Measurements from ENCODE around the gene TDRD9.

TDRD9 gene

GRCh38 chr14:104090071-104090748 lies 162.0 kb downstream of the TDRD9 start:
- no peak for DNase-seq (ENCODE audit: low spot score)

GRCh38 chr14:104091061-104091926 lies 163.0 kb downstream of the TDRD9 start:
- no peak for DNase-seq (ENCODE audit: low spot score)

- no peak for DNase-seq (ENCODE audit: low spot score)
Measured at GRCh38 chr14:104091927-104092771, 163.9 kb downstream of the TDRD9 start.

DNA sequence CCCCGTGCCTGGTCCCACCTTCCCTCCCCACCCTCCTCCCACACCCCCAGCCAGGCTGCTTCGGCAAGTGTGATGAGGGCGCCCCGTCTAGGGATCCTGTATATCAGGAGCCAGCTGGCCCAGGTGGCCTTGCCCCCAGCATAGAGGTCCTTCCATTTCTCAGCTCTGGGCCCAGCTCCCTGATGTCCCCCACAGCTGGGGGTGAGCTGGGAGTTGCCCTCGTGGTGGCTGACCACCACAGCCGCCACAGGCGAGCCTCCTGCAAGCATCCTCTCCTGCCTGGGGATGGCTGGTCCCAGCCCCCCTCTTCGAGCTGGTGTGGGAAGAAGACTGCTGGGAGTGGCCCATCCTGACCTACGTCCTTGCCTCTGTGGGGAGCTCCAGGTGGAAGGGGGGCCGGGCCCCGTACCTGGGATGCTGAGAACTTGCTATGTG lies 164.7 kb downstream of the TDRD9 start:
- no peak for DNase-seq (ENCODE audit: low spot score)

DNA sequence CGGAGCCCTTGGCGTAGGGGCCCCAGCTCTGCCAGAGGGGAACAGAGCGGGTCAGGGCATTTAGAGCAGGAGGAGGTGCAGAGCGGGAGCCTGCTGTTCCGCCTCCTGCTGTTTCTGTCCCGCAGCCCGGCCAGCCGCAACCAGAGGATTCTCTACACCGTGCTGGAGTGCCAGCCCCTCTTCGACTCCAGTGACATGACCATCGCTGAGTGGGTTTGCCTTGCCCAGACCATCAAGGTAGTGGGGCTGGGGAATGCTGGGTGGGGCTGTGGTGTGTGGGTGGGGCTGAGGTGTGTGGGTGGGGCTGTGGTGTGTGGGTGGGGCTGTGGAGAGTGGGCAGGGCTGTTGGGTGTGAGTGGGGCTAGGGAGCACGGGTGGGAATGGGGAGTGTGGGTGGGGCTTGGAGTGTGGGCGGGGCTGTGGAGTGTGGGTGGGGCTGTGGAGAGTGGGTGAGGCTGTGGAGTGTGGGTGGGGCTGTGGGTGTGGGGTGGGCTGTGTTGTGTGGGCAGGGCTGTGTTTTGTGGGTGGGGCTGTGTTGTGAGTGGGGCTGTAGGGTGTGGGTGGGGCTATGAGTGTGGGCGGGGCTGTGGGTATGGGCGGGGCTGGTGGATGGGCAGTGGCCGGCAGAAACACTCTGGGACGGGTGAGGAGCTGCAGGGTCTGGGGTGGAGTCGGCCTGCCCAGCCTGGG lies 165.3 kb downstream of the TDRD9 start:
- DNase-seq (ENCODE audit: low spot score): peak; percentile 48

GRCh38 chr14:104094056-104094708 lies 165.9 kb downstream of the TDRD9 start:
- no peak for DNase-seq (ENCODE audit: low spot score)

DNA sequence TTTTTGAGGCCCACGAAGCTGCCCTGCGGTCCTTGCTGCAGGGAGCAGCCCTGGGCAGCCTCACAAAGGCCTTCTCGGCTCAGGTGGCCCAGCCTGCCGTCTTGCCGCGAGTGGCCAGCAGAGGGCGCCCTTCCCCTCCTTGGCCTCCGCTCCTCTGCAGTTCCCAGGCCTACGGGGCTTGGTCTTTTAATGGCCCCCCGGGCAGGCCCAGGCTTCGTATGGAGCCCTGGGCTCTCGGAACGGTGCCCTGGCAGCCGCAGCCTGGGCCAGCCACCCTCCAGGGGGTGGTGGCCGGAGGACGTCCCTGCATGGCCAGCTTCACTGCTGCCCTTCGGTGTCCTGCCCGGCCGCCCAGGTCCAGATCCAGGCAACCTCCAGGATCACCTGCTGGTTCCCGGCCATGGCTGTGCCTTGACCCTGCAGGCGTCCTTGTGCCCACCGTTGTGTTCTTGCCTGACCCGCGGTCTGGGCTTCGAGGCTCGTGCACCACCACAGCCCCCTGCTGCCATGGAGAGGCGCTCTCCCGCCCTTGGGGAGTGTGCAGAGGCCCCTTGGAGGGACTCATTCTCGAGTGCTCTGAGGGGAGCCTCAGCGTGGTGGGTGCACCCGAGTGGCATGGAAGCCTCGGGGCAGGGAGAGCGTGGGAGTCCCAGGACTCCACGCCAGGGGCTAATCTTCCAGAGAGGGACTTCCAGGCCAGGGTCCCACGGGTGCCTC lies 166.6 kb downstream of the TDRD9 start:
- peak; percentile 75 for DNase-seq (ENCODE audit: low spot score)

- DNase-seq (ENCODE audit: low spot score): no peak
Measured at GRCh38 chr14:104095426-104096310, 167.4 kb downstream of the TDRD9 start.

GRCh38 chr14:104096318-104096717 lies 168.1 kb downstream of the TDRD9 start:
- no peak for DNase-seq (ENCODE audit: low spot score)

DNA sequence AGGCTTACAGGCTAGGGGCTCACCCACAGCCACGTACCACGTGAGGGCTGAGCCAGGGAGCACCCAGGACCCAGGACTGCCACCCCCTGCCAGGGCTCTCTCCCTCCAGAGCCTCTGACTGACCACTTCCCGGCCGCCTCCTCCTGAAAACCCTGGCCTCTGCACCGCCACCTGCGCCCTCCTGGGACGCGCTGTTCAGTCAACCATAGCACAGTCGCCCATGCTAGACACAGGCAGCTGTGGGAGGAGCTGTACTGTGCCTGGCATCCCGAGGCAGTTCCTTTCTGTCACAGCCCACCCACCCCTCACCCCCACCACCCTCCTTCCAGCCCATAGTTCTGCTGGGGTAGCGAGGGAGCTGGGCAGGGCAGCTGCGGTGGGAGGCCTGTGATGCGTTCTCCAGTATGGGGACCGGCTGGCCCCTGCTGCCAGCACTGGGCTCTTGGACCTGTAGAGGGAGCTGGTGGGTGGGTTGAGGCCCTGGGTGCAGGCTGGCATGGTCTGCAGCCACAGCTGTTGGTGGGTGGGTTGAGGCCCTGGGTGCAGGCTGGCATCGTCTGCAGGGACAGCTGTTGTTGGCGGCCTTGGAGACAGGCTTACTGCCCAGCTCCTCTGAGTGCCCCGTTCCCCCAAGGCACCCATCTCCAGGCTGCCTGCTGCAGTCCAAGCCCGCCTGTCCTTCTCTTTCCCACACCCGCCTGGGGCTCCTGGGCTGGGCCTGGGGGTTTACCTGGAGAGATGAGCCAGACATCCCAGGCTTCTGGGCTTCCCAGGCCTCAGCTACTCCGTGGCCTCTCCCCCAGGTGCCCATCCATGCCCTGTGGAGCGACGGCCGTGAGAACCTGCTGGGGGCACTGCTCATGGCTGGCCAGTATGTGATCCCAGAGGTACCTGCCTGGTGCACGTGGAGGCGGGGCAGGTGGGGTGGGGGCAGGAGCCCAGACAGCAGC lies 168.8 kb downstream of the TDRD9 start:
- no peak for DNase-seq (ENCODE audit: low spot score)

GRCh38 chr14:104098272-104099095 lies 170.2 kb downstream of the TDRD9 start:
- no peak for DNase-seq (ENCODE audit: low spot score)

DNA sequence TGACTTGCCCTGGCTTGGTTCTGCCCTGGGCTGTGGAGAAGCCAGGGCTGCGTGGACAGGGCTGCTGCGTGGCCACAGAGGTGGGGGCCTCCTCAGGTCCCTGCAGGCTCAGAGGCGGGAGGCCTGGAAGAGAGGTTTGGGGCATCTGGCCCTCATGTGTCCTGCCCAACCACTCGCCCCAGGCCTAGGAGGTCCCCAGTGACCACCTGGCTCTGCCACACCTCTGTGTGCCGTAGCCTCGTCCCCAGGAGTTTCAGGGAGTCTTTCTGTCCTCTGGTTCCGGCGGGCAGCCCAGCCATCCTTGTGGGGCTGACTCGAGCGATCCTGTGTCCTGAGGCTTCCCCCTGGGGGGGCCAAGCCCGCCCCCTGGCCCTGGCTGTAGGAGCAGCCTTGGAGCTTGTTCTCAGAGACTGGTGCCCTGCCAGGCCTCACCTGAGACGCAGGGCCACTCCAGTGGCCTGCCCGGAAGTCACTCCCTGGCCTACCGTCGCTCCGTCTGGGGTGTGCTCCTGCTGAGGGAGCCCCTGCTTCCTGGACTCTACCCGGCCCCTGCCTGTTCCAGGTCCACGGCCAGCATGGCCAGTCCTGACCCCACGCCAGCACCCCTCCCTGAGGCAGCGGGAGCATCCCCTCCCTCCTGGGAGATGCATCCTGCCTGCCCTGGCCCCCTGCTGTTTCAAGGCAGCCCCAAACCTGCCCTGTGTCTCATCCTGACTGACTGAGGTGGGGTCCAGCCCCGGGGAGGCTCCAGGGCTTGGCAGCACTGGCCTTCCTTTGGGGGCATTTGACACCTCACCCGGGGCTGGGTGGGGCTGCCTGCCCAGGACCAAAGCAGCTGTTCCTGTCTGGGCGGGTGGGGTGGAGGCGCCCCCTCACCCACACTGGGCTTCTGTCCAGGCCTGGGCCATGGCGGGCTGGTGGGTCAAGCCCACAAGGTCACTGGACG lies 171.1 kb downstream of the TDRD9 start:
- DNase-seq (ENCODE audit: low spot score): no peak

DNA sequence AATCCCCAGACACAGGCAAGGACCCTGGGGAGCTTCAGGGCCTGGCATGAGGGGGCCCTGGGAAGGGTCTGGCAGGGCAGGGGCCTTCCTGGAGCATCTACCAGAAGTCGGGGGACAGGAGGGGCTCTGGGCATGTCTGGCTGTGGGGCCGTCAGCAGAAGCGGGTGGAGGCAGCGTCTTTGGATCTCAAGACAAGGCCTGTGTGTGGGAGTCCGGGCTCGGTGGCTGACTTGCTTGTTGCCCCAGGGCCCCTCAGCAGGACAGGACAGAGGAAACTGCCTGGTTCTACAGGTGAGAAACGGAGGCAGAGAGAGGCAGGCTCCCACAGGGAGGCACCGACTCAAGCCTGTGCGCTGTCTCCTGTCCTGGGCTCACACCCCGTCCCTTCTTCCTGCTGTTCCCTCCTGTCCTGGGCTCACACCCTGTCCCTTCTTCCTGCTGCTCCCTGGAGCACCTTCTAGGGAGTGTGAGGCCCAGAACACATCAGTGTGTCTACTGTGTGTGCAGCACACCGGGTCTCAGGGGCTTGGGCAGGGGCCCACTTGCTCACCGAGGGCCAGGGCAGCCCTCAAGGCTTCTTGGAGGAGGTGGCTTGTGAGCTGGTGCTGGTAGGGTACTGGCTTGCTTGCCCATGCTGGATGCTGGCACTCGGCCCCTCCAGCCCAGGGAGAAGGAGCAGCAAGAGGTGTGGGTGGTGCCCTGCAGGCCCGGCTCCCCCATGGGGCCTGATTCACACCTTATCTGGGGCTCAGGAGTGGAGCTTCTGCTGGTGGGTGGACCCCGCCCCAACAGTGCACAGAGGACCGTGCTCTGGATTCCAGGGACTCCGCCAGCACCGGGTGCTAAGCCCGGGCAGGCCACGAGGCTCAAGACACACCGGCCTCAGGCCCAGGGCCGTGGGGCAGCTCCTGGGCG lies 172.2 kb downstream of the TDRD9 start:
- no peak for DNase-seq (ENCODE audit: low spot score)

GRCh38 chr14:104101086-104101621 lies 172.9 kb downstream of the TDRD9 start:
- DNase-seq (ENCODE audit: low spot score): no peak
